Osteocyte (in vitro differentiated cells): ENCODE data around the gene NHERF2. TPM values are rescaled to one million over a fixed set of nuclear protein-coding genes. Genes with fewer than 3 reads are reported as not detected.

Source experiments
- DNase-seq: peaks from one replicate; pipeline ENCODE4 v3.0.0; 2021; ENCODE audit warnings: mixed read lengths; ENCODE audit not compliant: unreplicated experiment; ENCODE audit errors: extremely low spot score
- H3K27ac Mint-ChIP-seq: one replicate; pipeline ENCODE4 v1.8.0; 2021; ENCODE audit warnings: mild to moderate bottlenecking, mixed read lengths; ENCODE audit not compliant: unreplicated experiment
- H3K27me3 Mint-ChIP-seq: one replicate; pipeline ENCODE4 v1.8.0; 2021; ENCODE audit warnings: mixed read lengths; ENCODE audit not compliant: unreplicated experiment
- H3K36me3 Mint-ChIP-seq: one replicate; pipeline ENCODE4 v1.8.0; 2021; ENCODE audit warnings: mixed read lengths; ENCODE audit not compliant: unreplicated experiment
- H3K4me1 Mint-ChIP-seq: one replicate; pipeline ENCODE4 v1.8.0; 2021; ENCODE audit warnings: mixed read lengths; ENCODE audit not compliant: unreplicated experiment
- H3K4me3 Mint-ChIP-seq: one replicate; pipeline ENCODE4 v1.8.0; 2021; ENCODE audit warnings: mild to moderate bottlenecking, moderate library complexity, mixed read lengths; ENCODE audit not compliant: unreplicated experiment
- H3K9me3 Mint-ChIP-seq: one replicate; pipeline ENCODE4 v1.8.0; 2021; ENCODE audit warnings: mixed read lengths; ENCODE audit not compliant: unreplicated experiment
- total RNA-seq: library from RNA; stranded (reverse); gene quantifications from 2 replicates; pipeline ENCODE4 v1.2.1, GENCODE V29; 2021
- TF ChIP-seq, protein P1 (sequence below): fragments of 200-600 bp; sonication (generic); IDR thresholded peaks from 2 replicates; pipeline ENCODE4 v1.5.0; 2021; ENCODE audit warnings: antibody characterized with exemption, mild to moderate bottlenecking, moderate library complexity

NHERF2 gene
- total RNA-seq, 1 donor from 2014 or later = 146 TPM

GRCh38 chr16:2056681-2057407 is 30.1 kb downstream of the NHERF2 start:
- Mint-ChIP-seq H3K27me3 (no peaks in the 10 kb centered on the region), H3K27ac (no peak overlapping the region), H3K36me3 (peaks cover 25% of the 10 kb centered on the region), H3K4me3 (no peak overlapping the region), H3K4me1 (no peaks in the 10 kb centered on the region), H3K9me3 (no peaks in the 10 kb centered on the region)
- TF ChIP-seq, protein P1, sequence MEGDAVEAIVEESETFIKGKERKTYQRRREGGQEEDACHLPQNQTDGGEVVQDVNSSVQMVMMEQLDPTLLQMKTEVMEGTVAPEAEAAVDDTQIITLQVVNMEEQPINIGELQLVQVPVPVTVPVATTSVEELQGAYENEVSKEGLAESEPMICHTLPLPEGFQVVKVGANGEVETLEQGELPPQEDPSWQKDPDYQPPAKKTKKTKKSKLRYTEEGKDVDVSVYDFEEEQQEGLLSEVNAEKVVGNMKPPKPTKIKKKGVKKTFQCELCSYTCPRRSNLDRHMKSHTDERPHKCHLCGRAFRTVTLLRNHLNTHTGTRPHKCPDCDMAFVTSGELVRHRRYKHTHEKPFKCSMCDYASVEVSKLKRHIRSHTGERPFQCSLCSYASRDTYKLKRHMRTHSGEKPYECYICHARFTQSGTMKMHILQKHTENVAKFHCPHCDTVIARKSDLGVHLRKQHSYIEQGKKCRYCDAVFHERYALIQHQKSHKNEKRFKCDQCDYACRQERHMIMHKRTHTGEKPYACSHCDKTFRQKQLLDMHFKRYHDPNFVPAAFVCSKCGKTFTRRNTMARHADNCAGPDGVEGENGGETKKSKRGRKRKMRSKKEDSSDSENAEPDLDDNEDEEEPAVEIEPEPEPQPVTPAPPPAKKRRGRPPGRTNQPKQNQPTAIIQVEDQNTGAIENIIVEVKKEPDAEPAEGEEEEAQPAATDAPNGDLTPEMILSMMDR = peak; percentile 31
- DNase-seq = no peak

DNA sequence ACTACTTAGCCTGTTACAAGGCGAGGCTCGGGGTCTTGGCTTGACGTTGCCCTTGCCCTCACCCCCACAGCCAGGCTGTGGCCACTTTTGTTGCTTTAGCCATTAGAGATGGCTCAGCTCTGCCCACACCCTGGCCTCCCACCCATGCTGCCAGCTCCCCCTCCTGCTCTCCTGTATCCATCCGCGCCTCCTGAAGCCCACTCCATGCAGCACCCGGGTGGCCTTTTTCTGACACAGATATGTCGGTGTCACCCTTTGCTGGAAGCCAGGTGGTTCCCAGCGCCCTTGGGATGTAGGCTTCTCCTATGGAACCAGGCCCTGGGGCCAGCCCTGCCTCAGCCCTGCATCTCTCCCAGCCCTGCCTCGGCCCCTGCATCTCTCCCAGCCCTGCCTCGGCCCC is 30.7 kb downstream of the NHERF2 start:
- no peak for DNase-seq
- Mint-ChIP-seq H3K9me3 (no peaks in the 10 kb centered on the region), H3K4me1 (no peaks in the 10 kb centered on the region), H3K36me3 (peaks cover 24% of the 10 kb centered on the region), H3K27me3 (no peaks in the 10 kb centered on the region), H3K4me3 (no peak overlapping the region), H3K27ac (no peak overlapping the region)
- TF ChIP-seq, protein P1 = no peak

DNA sequence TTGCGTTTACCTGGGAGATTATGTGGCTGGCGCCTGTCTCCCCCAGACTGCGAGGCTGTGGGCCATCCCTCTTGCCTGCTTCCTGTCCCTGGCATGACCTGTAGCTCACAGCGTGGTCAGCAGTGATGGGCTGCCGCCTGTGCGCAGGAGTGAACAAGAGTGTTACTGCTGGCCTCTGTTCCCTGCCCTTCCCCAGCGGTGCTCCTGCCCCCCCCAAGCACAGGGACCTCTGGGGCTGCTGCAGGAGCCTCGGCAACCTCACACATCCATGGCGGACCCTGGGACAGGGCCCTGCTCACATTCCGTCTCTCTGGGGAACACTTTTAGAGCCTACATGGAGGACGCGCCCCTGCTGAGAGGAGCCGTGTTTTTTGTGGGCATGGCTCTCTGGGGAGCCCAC is 31.7 kb downstream of the NHERF2 start:
- no peak overlapping the region for H3K27ac Mint-ChIP-seq
- no peak for DNase-seq

GRCh38 chr16:2058872-2059271 is 32.2 kb downstream of the NHERF2 start:
- no peaks in the 10 kb centered on the region for H3K4me1 Mint-ChIP-seq
- DNase-seq = no peak
- H3K36me3 Mint-ChIP-seq = peaks cover 18% of the 10 kb centered on the region
- H3K27ac Mint-ChIP-seq = no peak overlapping the region
- H3K27me3 Mint-ChIP-seq = no peaks in the 10 kb centered on the region
- no peak overlapping the region for H3K4me3 Mint-ChIP-seq
- no peaks in the 10 kb centered on the region for H3K9me3 Mint-ChIP-seq
- TF ChIP-seq, protein P1 = no peak

More for the DNA sequence above, 31.7 kb downstream of the NHERF2 start:
- no peaks in the 10 kb centered on the region for H3K27me3 Mint-ChIP-seq
- H3K4me1 Mint-ChIP-seq = no peaks in the 10 kb centered on the region
- H3K36me3 Mint-ChIP-seq = peaks cover 22% of the 10 kb centered on the region
- H3K4me3 Mint-ChIP-seq = no peak overlapping the region
- H3K9me3 Mint-ChIP-seq = no peaks in the 10 kb centered on the region
- TF ChIP-seq, protein P1 = no peak

GRCh38 chr16:2060346-2060745 is 33.6 kb downstream of the NHERF2 start:
- H3K27ac Mint-ChIP-seq = no peak overlapping the region
- H3K4me1 Mint-ChIP-seq = no peaks in the 10 kb centered on the region
- H3K27me3 Mint-ChIP-seq = no peaks in the 10 kb centered on the region
- H3K36me3 Mint-ChIP-seq = peaks cover 21% of the 10 kb centered on the region
- no peak for DNase-seq
- TF ChIP-seq, protein P1 = no peak
- H3K4me3 Mint-ChIP-seq = no peak overlapping the region
- H3K9me3 Mint-ChIP-seq = no peaks in the 10 kb centered on the region
